GM19099 (cell line): ENCODE data around the gene CDC14B.

Source experiments
- POLR2A ChIP-seq: IDR thresholded peaks from 3 replicates; pipeline ENCODE4 v1.6.1; 2011; ENCODE audit warnings: low read depth; ENCODE audit not compliant: insufficient read length; ENCODE audit errors: extremely low read depth

Gene CDC14B

DNA sequence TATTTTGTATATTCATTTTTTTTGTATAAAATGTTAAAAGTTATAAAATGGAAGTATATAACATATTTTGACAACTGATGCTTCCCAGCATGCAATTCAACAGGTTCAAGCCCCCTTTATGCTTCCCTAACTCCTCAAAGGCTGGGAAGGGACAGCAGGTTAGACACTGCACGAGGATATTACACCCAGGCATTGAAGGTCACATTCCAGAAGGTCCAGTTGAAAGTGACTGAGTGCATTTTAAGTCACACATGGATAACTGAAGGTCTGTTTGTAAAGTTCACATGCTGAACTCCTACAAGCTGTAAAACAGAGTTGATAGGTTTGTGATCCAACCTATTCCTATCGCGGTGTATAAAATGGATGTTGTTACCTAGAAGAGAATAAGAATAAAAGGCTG lies 21.9 kb upstream of the CDC14B start:
- TF ChIP-seq POLR2A: no peak

DNA sequence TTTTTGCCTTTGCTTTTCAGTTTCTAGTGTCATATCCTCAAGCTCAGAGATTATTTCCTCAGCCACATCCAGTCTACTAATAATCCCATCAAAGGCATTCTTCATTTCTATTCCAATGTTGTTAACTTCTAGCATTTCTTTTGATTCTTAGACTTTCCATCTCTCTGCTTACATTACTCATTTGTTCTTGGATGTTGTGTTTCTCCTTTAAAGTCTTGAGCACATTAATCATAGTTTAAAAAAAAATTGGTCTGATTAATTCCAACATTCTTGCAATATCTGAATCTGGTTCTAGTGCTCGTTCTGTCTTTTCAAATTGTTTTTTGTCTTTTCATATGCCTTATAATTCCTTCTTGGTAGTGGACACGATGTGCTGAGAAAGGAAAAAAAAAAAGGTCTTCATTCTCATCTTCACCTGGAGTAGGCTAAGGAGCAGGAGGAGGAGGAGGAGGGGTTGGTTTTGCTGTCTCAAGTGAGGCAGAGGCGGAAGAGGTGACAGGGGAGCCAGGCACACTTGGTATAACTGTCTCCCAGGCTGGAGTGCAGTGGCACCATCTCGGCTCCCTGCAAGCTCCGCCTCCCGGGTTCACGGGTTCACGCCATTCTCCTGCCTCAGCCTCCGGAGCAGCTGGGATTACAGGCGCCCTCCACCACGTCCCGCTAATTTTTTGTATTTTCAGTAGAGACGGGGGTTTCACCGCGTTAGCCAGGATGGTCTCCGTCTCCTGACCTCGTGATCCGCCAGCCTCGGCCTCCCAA lies 19.1 kb upstream of the CDC14B start:
- TF ChIP-seq POLR2A: no peak

DNA sequence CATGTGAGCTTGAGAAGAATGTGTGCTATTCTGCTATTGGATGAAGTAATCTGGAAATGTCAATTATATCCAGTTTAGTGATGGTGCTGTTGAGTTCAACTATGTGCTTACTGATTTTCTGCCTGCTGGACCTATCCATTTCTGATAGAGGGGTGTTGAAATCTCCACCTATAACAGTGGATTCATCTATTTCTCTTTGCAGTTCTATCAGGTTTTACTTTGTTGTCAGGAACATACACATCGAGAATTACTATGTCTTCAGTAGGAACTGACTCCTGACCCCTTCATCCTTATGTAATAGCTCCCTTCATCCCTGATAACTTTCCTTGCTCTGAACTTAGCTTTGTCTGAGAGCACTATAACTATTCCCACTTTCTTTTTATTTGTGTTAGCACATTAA lies 16.7 kb upstream of the CDC14B start:
- no peak for TF ChIP-seq POLR2A

DNA sequence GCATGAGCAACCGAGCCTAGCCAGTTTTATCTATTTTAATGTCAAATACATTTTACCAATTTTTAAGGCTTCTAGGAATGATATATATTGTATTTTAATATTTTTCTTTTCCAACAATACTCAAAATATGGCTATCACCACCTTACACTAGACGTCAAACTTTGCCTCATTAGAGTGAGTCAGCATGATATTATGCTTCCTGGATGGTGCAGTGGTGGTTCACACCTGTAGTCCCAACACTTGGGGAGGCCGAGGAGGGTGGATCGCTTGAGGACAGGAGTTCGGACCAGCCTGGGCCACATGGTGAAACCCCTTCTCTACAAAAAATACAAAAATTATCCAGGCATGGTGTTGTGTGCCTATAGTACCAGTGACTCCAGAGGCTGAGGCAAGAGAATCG lies 7.3 kb upstream of the CDC14B start:
- TF ChIP-seq POLR2A: no peak

DNA sequence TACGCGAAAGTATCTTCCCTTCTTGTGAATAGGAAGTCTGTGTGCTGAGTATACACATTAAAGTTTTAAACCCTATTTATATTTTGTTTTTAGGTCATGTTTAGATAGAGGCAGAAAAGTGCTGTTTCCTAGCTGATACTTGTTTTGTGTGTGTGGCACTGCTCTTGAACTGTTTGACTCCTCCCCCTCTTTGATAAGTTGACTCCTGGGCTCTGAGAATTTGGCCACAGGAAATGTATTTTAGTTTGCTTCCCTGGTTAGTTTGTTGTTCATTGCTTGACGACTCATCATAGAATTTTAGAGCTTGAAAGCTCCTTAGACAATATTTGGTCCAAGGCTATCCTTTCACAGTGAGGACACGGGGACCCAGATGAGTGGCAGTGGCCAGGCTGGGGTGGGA lies 2.0 kb upstream of the CDC14B start:
- no peak for TF ChIP-seq POLR2A

DNA sequence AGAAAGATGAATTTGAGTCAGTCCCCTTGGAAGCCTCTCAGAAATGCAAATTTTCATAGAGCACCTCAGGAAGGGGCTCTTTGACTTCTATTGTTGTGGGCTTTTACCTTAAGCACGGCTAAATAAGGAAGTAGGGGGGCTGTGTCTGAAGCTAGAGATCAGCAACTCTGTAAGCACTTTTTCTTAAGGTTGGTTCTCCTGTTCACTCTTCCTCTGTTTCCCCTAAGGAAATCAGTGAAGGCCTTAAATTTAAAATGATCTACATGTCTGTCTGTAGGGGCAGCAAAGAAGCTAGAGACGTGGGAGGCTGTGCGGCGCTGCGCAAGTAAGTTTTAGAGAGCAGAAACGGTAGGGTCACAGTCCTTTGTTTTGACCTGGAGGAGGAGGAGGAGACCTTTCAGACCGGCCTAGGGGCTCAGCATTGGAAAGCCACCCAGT lies 1.2 kb upstream of the CDC14B start:
- no peak for TF ChIP-seq POLR2A

DNA sequence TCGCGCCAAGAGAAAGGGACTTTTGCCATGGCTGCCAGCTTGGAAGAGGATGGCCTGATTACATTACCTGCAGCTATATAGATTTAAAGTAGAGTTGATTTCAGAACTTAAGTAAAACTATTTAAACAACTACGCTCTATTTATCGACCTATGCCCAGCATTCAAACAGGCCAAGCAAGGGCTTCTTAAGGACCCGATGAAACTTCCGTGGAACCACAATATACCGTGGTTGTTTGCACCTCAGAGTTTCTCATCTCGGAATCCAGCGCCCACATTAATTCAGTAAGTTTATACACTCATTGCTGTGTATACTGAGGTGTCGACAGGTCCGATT lies 505 bp upstream of the CDC14B start:
- TF ChIP-seq POLR2A: no peak

DNA sequence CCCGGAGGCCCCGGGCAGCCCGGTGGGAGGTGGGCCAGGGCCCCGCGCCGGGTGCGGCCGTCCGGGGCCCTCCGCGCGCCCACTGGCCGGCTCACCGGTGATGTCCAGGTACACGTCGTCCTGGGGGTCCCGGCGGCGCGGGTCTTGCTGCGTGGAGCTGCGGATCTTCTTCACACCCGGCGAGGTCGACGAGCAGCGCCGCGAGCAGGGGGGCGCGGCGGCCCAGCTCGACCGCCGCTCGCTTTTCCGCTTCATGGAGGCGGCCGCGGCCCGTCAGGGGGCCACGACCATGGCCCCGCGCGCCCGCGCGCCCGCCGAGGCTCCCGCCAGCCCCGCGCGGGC lies 548 bp downstream of the CDC14B start:
- no peak for TF ChIP-seq POLR2A

DNA sequence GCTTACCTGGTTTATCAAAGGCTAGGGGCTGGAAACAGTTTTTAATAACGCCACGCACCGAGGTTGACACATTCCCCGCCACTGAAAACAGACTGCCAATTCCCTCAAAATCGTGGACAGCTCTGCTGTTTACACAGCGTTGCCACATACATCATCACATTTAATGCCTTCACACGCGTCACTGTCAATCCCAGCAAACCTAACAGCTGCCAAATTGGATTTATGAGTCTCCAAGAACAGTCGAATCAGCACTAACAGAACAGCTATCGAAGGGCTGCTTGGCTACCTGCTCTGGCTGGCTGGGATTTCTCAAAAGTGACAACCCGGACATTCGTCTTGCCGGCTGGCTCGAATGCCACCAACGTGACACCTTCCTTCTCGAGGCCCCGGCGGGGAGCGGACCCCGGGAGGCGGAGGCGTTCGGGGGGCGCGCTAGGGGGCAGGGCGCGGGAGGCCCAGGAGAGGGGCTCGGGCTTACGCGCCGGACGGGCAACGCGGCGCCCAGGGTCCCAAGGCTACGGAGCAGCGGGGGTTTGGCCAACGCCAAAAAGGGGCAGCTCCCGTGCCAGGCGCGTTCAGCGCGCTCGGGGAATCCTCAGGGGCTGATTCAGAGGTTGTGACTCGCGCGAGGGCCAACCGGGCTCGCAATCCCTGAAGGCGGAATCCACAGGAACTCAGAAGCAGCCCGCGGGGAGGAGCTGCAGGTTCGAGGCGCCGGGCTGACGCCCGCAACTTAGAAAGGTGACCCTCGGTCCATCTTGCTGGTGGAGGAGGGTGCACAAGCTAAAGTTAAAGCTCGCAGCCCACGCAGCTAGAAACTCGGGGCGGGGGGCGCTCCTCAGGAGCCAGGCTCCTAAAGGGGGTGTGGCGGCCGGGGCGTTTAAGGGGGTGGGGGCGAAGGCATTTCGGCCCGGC lies 1.2 kb downstream of the CDC14B start:
- no peak for TF ChIP-seq POLR2A

DNA sequence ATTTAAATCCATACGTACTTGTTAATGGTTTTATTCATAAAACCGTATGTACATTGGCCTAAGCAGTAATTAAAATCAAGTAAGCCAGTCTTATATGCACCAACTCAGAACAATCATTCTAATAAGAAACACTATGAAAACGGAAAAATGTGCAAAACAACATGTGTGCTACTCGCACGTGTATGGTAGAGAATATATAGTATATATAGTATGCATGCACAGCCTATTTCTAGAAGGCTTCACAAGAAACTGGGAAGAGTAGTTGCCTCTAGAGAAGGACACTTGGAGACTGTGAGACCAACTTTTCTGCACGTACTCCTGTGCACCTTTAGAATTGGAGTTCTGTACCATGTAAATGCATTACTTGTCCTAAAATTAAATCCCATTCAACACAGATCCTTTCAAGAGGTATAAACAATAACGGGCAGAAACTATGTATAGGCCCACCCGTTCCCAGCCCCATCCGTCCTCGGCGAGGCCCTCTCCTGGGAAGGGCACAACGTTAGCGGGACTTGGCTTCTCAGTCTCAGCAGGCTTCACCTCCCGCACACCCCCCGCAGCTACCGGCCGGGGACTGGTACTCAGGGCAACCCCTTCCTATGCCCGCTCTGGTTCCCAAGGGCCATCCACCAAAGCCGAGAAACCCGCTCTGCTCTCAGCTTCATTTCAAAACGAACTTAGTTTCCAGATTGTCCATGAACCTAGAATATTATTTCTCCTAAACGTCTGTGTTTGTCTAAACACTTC lies 2.0 kb downstream of the CDC14B start:
- no peak for TF ChIP-seq POLR2A

DNA sequence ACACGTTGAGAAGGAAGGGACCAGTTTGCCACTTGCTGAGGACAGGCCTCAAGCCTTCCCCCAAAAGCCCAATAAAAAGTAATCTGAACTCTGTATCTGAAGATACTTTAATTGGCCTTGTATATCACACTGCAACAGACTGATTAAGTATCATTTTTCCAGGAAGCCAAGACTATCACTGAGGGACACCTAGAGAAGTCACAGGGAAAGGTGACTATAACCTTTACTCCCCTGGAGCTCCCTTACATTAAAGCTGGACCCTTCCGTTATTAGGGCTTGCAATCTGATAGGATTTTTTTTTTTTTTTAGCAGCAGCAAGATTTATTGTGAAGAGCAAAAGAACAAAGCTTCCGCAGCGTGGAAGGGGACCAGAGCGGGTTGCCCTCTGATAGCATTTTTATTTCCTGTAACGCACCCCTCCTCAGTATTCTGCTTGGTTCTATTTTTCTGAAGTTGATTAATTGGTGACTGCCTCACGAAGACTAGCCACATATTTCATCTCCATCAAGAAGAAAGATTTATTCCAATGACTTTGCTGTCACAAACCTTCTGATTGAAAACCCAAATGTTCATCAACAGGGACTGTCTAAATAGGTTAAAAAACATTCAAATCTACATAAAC lies 2.7 kb downstream of the CDC14B start:
- no peak for TF ChIP-seq POLR2A

DNA sequence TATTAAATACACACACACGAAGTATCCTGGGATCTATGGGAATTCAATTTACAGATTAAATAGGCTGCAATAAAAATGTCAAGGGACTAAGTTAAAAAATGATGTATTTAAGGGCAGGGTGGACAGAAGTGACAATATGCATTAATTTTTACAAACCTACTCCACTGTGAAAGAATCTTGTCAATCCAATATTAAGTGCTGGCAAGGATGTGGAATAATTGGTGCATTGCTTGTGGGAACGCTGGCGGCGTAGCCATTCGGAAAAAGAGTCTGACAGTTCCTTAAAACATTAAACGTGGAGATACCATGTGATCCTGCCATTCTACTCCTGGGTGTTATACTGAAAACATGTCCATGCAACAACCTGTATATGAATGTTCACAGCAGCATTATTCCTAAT lies 4.2 kb downstream of the CDC14B start:
- TF ChIP-seq POLR2A: no peak

DNA sequence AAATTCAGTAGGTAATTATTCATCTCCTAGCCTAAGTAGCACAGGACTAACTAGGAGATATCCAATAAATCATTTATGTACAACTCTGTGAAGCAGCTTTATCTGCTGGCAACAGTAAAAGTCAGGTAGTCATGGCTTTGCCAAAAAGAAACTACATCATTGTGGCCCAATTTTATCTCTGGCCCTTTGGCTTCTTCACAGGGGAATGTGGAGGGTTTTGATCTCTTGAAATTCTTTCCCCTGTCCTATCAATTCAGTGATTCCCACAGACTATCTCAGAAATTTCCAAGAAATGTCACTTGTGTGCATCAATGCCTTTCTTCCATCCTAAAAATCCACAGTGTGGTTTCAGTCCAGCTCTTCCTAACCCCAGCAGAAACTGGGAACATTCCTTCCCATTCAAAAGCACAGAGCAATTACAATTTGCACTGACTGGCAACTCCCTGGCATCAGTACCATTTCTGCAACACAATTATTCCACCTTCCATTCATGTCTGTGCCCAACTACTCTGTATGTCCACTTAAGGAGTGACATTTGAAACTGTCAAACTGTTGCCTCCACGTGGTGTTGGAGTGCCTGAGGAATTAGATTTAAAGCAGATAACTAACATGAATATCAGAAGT lies 6.6 kb downstream of the CDC14B start:
- TF ChIP-seq POLR2A: no peak

DNA sequence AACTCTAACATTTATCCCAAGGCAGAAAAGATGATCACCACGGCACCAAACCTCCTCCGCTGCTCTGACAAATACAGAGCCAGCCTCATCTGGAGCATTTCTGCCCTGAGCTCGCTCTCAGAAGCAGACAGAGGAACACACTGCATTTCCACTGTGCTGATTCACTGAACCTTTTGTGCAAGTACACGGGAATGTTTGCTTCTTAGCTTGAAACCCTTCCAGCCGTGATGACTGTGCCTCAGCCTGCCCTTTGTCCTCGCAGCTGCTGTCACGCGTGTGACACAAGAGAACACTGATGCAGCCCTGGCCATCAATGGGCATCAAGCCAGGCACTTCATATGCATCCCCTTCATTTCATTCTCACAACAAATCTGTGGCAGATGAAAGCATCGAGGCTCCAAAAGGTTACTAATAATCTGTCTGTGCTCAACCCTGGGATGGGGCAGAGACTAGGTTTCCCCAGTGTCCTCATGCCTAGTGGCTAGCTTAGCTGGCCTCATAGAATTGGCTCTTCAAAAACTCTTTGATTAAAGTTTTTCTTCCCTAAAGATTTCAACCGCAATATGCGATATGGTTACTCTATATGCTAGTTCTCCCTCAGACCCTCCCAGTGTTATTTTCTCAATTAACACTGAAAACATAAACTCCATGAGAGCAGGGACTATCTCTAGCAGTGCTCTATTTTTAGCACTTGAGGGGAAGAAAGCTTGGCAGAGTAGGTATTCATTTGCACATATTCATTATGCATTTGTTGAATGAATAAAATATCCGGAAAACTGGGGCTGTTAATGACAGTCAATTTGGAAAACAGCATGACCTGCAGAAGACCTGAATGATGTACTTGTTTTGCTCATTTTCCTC lies 7.3 kb downstream of the CDC14B start:
- TF ChIP-seq POLR2A: no peak
